NCI-H146 (cell line): ENCODE data around the gene PYGL.

ENCODE experiments used
- DNase-seq: peaks from one replicate; lab custom pipeline; 2025; lab: John Stamatoyannopoulos, UW

PYGL gene

GRCh38 chr14:50871914-50872732 is 72.2 kb downstream of the PYGL start, which contains the start of gene ABHD12B:
ABHD12B (plus strand) TSS chr14:50872053; CDS start chr14:50872175, 122 bp downstream.
- DNase-seq = no peak

GRCh38 chr14:50871228-50871627 is 73.1 kb downstream of the PYGL start:
- DNase-seq = no peak

- no peak for DNase-seq
Measured at GRCh38 chr14:50865391-50866076, 78.7 kb downstream of the PYGL start.

- DNase-seq = no peak
Measured at GRCh38 chr14:50864946-50865345, 79.3 kb downstream of the PYGL start.

- no peak for DNase-seq
Measured at GRCh38 chr14:50864237-50864636, 80.0 kb downstream of the PYGL start.

GRCh38 chr14:50862036-50862570 is 82.2 kb downstream of the PYGL start:
- DNase-seq = no peak

- DNase-seq = peak; percentile 90
Measured at GRCh38 chr14:50860478-50861086, 83.7 kb downstream of the PYGL start.

- DNase-seq = peak; percentile 44
Measured at GRCh38 chr14:50859296-50859624, 85.0 kb downstream of the PYGL start.

GRCh38 chr14:50856660-50857059 is 87.6 kb downstream of the PYGL start:
- DNase-seq = no peak

GRCh38 chr14:50855558-50855957 is 88.7 kb downstream of the PYGL start:
- no peak for DNase-seq
